ENCODE results near the gene AGBL1.

The AGBL1 gene

GRCh38 chr15:86659724-86660411, 580.2 kb downstream of the AGBL1 start:
- DNase-seq, result no peak

GRCh38 chr15:86661580-86661979, 581.9 kb downstream of the AGBL1 start:
- DNase-seq, result no peak

GRCh38 chr15:86663304-86663703, 583.6 kb downstream of the AGBL1 start:
- no peak for DNase-seq

GRCh38 chr15:86663979-86664378, 584.3 kb downstream of the AGBL1 start:
- no peak for DNase-seq

GRCh38 chr15:86664581-86664980, 584.9 kb downstream of the AGBL1 start:
- DNase-seq, result no peak

- no peak for DNase-seq
Observed at GRCh38 chr15:86676002-86676401, 596.3 kb downstream of the AGBL1 start.

GRCh38 chr15:86677278-86677677, 597.6 kb downstream of the AGBL1 start:
- DNase-seq, result no peak

GRCh38 chr15:86685263-86685662, 605.6 kb downstream of the AGBL1 start:
- DNase-seq, result no peak

GRCh38 chr15:86689006-86689405, 609.3 kb downstream of the AGBL1 start:
- no peak for DNase-seq

- DNase-seq, result peak; percentile 8
Observed at GRCh38 chr15:86690566-86690965, 610.9 kb downstream of the AGBL1 start.

- DNase-seq, result no peak
Observed at GRCh38 chr15:86691091-86691663, 611.5 kb downstream of the AGBL1 start.

- no peak for DNase-seq
Observed at GRCh38 chr15:86700864-86701610, 621.4 kb downstream of the AGBL1 start.

GRCh38 chr15:86701611-86701963, 621.9 kb downstream of the AGBL1 start:
- no peak for DNase-seq

GRCh38 chr15:86706813-86707212, 627.1 kb downstream of the AGBL1 start:
- DNase-seq, result no peak

- no peak for DNase-seq
Observed at GRCh38 chr15:86711476-86711875, 631.8 kb downstream of the AGBL1 start.

- DNase-seq, result no peak
Observed at GRCh38 chr15:86714241-86714640, 634.6 kb downstream of the AGBL1 start.

- DNase-seq, result no peak
Observed at GRCh38 chr15:86725628-86726027, 646.0 kb downstream of the AGBL1 start.

GRCh38 chr15:86735247-86736040, 655.8 kb downstream of the AGBL1 start:
- no peak for DNase-seq

- DNase-seq, result no peak
Observed at GRCh38 chr15:86741917-86742316, 662.2 kb downstream of the AGBL1 start.

- peak; percentile 71 for DNase-seq
Observed at GRCh38 chr15:86743283-86743903, 663.7 kb downstream of the AGBL1 start.

- no peak for DNase-seq
Observed at GRCh38 chr15:86744198-86744780, 664.6 kb downstream of the AGBL1 start.

GRCh38 chr15:86751116-86751515, 671.4 kb downstream of the AGBL1 start:
- DNase-seq, result no peak

- DNase-seq, result no peak
Observed at GRCh38 chr15:86754846-86755245, 675.2 kb downstream of the AGBL1 start.
